ENCODE data around the gene RETREG1. TPM values are rescaled to one million over a fixed set of nuclear protein-coding genes. Genes with fewer than 3 reads are reported as not detected.

The RETREG1 gene
- total RNA-seq, 1 experiment from 2014 or later = 23.7 TPM

DNA sequence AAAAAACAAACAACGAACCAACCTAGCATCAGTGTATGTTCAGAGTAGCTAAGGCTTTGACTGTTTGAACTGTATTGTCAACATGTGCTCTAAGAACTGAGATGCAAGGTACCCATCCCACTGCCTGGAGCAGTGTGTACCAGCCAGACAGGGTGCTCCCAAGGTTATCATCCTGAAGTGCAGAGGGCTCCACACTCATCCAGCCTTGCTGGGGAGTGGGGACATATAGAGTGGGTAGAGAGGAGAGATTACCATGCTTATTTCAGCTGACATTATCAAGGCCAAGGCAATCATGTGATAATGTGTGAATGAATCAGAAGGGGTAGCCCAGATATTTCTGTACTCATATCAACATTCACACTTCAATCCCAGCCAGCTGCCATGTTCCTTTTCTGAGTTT lies 82.5 kb downstream of the RETREG1 start:
- DNase-seq (ENCODE audit: extremely low read depth, low read depth) = no peak

DNA sequence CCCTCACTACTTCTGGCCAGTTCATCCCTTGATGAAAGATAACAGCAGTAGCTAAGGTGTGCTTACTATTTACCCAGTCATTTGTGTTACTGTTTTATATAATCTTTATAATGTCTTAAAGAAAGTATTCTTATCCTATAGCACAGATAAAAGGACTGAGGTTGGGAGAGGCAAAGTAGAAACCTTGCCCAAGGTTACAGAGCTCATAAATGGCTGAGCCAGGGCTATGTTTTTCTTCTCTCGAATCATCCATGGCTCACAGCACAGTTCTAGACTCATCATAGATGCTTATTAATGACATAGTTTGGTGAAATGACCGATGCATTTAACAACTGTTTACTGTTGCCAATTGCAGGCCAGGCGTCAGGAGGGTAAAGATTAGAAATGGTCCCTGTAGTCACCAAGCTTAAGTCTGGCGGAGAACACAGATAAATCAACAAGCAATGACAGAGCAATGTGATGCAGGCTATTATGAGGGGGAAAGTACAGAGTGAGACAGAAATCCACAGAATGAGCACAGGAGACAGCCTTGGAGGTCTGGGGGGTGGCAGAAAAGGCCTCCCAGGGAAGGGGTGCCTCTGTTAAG lies 85.6 kb downstream of the RETREG1 start:
- no peak for DNase-seq (ENCODE audit: extremely low read depth, low read depth)

DNA sequence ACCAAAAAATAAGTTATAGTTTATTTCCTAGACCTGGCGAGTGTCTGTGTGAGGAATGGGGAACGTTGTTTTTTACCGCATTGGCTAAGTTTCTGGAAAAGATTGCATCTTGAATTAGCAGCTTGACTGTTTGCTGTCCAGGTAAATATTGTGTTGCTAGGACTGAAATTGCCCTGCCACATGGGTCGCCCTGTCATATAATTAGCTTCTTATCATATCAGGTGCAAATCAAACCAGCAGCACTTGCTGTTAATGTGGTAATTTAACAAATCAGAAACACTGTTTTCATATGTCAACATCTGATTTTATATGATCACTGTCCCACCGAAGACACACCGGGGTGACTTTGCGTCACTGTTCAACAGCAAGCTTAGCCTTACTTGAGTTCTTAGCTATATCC lies 87.5 kb downstream of the RETREG1 start:
- DNase-seq (ENCODE audit: extremely low read depth, low read depth) = no peak

DNA sequence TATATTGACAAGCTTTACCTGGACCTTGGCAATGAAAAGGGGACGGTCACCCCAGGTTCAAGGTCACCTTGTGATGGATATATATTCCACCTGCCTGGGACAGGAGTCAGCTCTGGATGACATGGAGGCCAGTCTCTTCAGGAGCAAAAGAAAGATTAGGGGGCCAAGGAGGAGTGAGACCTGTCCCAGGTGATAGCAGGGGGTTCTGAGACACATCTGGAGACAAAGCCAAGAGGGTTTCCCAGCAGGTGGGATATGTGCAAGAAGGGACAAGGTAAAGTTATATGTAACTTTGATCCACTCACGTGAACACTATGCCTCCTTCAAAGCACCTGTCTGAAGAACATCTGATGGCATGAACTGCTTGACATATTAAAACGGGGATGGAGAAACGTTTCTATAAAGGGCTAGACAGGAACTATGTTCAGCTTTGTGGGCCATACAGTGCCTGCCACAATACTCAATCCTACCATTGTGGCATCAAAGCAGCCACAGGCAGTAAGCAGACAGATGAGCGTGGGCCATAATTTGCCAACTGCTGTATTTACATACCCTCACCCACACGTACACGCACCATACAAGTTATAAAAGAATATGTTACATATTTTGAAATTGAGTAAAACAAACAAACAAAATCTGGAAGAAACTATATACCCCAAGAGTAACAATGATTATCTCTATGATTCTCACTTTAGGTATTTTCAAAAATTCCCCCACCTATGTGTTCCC lies 88.3 kb downstream of the RETREG1 start:
- no peak for DNase-seq (ENCODE audit: extremely low read depth, low read depth)

DNA sequence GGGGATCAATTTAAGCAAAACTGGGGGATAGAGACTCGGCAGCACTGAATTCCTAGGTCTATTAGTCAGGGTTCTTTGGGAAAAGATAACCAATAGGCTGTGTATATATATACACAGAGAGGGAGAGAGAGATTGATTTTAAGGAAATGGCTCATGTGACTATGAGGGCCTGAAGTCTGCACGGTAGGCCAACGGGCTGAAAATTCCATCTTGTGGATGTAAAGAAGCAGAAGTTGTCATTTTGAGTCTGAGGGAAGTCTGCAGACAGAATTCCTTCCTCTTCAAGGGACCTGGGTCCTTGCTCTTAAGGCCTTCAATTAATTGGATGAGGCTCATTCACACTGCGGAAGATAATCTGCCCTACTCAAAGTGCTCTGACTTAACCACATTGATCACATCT lies 91.1 kb downstream of the RETREG1 start:
- DNase-seq (ENCODE audit: extremely low read depth, low read depth) = no peak

DNA sequence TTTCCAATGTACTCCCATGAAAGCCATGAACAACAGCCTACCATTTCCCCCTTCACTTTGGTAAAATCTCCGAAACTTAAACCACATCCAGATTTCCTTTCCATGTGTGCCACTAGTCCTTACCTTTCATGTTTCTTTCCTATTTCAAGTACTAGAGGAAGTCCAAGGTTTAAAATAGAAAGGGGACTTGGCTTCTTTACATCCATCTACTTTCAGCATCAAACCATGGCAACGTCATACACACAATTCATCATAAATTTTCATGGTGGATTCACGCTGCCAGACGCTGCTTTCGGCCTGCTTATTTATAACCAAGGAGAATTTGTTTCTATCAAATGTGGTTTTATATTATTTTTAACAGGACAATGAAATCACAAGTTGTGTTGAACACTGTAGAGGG lies 92.5 kb downstream of the RETREG1 start:
- no peak for DNase-seq (ENCODE audit: extremely low read depth, low read depth)

DNA sequence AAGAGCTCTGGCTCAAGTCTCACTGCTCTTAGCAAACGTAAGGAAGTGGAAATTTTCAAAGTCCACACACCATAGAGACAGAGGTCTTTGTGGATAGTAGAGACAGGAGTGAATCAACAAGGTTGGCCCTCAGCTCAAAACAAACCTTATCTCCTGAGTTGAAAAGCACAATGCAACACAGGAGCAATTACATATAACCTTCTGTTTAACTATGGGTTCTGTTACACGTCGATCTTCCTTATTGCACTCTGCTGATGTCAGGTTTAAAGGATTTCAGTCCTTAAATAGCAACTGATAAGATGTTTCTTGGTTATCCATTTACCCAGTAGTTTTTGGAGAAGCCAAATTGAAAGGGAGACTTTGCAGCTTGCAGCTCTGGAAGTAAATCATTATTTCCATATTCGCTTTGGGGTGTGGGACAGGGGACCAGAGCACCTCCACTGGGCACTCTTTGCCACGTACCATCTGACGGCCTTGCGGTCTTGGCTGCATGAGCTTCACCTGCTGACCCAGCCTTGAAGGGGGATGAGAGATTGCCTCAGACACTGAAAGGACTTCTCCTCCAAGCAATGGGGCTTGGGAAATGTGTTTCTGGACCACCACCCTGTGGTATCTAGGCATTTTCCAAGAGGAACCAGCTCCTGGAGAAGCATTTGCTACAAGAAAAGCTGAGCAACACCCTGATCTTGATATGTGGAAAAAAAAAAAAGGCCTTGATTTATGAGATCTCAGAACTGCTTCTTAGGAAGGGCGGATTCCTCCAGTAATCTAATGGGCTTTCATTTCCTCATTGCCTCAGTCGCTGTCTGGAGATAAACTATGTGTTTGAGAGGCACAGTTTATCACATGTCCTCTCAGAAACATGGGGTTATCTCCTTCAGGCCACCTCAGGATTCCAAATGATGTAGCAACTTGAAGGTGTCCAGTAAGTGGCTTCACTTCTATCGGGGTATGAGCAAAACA lies 95.0 kb downstream of the RETREG1 start:
- no peak for DNase-seq (ENCODE audit: extremely low read depth, low read depth)

DNA sequence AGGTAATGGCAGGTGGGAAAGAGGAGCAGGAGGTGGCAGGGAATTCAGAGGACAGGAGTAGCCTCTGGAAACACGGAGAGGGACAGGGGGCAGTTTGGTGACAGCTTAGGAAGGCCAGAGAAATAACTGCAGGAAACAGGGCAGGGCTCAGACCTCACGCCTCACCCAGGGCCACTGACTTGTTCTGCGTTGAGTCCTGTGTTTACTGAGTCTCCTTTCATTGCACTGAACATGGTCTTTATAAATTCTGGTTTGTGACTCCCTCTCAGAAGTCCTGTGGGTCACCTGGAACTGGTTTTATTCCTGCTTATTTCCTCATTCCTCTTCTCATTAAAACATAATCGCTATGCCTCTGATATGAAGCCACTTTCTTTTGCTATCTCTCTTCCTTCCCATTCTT lies 96.0 kb downstream of the RETREG1 start:
- DNase-seq (ENCODE audit: extremely low read depth, low read depth) = no peak

DNA sequence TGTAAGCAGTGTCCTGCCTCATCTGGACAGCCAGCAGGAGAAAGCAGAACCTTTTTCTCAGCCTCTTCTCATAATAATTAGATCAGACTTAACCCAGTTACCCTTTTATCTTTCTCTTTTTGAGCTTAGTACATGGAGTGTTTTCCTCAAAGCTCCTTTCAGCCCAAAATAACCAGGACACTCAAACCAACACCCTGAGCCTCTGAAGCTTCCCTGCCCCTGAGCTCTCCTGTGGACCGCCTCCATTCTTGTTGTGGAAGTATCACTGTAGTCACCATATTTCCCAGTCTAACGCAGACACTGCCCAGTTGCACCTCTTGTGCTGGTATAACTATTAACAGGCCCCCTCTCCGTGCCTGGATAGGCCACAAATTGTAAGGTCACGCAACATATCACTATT lies 97.4 kb downstream of the RETREG1 start:
- no peak for DNase-seq (ENCODE audit: extremely low read depth, low read depth)

DNA sequence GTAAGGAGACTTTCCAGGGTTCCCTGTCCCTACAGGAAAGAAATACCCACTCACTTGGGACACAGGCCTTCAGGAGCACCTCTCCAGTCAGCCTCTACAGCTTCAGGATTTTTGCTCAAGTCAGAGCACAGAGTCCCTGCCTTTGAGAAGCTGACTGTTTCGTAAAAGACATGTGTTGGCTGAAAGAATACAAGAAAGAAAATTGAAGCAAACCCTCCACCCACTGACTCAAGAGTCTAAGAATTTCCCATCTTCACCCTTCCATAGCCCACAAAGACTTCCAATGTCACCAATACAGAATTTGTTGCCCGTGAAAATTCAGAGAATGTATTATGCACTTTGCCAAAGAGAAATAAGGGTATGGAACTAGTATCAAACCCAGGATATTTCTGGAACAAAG lies 98.2 kb downstream of the RETREG1 start:
- DNase-seq (ENCODE audit: extremely low read depth, low read depth) = no peak

DNA sequence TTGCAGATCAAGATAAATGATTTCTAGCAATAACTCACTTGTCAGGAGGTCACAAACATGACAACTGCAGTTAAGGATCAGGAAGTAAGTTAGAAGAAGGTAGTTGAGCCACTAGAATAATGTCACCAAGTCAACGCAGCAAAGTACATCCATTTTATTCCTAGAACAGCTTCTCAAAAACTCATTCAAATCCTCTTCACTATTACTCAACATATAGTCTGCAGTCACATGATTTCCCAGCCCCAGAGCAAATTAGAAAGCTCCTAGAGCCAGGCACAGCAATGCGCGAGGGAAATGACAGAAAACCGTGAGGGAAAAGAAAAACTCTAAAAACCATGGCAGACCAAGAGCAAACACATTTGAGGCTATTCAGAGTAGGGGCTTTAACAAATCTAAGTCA lies 101.3 kb downstream of the RETREG1 start:
- no peak for DNase-seq (ENCODE audit: extremely low read depth, low read depth)

DNA sequence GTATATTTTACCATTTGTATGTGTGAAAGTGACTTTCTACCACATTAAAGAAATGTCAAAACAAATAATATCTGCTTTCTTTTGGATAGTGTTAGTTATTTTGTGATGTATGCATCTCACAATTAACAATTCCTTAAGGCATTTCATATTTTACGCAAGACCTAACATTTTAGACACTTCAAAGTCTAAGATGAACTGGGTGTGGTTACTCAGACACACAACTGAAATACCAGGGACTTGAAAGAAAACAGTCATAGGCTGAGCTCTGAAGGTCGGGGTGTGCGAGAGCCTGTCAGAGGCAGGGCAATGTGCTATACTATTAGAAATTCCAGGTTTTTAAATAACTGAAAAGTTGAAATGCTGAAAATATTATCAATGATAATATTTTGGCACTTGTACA lies 106.7 kb downstream of the RETREG1 start:
- DNase-seq (ENCODE audit: extremely low read depth, low read depth) = peak; percentile 62

DNA sequence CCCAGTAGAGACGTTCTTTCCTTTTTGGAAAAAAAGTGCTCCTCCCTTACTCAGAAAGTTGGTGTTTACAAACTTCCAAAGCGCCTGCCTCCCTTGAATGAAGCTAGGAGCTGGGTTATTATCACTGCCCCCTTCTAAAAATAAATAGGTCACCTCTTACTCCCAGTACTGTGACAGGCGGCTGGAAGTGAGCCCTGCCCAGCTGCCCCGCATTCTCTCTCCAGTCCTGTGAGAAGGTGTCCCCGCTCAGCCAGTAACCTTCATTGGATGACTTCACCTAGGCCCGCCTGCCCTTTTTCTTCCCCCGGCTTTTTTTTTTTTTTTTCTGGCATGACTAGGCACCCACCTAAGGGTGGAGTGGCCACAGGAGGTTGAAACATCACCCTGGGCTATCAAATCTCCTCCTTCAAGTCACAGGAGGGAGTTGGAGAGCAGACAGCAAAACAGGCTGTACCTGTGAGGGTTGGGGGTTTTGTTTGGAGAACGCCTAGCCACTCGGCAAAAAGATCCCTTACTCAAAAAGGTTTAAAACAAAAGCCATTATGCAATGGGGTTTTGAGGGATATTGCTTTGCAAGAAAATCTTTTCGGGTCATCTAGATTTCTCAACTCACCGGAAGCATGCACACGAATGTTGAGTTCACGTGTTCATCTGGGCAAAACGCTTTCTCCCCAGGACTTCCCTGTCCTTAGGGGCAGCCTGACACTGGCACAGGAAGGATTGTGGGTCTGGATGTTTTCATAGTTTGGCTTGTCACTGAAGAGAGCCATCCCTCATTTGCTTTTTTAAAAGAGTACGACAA lies 107.9 kb downstream of the RETREG1 start:
- DNase-seq (ENCODE audit: extremely low read depth, low read depth) = peak; percentile 80

DNA sequence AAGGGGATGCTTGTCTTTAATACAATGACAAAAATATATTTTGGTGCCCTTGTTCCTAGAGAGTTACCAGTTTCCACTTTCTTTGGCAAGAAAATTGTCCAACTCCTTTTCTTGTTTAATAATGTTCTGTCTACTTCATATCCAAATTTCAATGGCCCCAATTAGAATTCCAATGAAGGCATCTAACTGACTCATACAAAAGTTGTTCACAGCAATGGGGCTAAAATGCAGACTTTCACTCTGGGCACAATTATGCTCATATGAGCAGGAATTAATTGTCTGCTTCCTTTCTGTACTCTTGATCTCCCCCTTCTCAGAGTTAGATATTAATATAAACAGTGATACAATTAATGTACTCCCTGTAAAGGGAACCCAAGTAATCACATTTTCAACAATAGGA lies 109.1 kb downstream of the RETREG1 start:
- DNase-seq (ENCODE audit: extremely low read depth, low read depth) = no peak

DNA sequence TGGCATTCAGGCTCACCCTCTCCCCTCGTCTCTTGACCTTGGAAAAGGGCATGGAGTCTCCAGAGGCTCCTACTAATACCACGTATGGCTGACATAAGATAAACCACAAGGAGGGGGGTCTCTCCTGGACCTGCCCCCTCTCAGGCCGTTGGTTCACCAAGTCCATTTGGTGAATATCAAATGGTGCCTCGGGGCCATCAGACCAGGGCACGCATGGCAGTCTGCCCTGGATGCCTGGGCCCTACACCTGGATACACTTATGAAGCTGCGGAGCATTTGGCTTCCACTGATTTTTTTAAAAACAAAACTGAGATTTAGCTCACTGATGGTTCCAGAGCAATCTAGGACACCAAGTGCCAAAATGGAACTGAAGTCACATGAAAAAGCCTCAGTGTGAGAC lies 110.9 kb downstream of the RETREG1 start:
- no peak for DNase-seq (ENCODE audit: extremely low read depth, low read depth)

DNA sequence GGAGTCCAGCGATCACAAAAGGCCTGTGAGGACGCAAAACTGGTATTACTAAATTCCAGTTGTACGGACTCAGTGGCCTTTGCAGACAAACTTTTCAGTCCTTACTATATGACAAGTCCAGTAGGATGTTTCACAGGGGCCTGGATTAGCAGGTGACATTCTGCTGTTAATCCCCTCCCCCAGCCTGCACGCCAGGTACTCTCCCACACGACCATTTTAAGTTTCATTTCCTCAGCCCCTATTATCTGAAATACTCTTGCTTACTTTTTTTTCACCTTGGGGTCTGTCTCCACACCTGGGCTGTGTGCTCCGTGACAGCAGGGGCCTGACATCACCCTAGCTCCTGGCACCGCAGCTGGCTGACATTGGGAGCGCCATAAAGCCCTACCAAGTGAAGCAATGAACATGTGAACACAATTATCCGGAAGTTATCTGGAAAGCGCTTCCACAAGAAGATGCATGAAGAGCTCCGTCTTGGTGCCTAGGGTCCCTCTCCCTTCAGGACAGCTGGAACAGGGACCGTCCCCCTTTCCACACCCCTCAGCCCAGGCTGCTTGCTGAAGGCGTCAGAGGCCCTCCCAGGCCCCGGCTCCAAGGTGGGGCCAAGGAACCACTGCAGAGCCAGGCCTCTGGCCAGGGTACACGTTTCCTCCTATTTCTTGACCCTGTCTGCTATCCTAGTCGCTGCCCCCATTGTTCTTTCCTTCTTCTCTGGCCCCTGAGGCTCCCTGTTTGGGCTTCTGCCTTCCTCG lies 111.5 kb downstream of the RETREG1 start:
- DNase-seq (ENCODE audit: extremely low read depth, low read depth) = no peak

DNA sequence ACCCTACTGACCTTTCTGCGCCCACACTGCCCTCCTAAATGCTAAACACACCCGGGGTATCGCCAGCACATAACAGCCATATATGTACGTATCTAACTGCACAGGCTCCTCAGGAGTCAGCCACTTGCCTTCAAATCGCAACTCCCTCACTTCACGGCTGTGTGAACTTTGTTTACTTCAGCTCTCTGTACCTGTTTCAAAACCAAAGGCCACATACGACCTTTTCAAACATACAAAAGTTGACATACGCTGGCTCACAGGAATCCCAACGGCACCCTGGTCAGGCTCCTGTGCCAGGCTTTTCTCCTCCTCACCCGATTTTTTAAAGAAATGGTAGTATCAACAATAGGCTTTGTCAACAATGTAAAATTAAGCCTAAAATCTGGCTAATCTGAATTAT lies 112.2 kb downstream of the RETREG1 start:
- DNase-seq (ENCODE audit: extremely low read depth, low read depth) = no peak

DNA sequence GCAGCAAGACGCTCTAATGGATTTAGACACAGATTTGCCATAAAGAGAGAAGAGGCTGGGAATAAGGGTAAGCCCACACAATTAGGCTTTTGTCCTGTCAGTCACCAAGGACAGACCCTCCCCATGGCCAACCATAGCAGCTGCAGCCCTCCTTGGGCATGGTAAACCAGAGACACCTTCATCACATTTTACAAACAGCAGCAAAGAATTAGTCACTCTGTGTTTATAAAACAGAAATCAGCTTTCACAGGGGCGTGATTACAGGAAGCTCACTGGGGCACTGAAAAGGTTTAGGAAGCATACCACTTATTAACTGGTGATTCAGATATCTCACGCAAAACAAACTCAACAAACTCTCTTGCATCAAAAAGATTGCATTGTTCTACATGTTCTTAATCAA lies 113.9 kb downstream of the RETREG1 start:
- peak; percentile 64 for DNase-seq (ENCODE audit: extremely low read depth, low read depth)

DNA sequence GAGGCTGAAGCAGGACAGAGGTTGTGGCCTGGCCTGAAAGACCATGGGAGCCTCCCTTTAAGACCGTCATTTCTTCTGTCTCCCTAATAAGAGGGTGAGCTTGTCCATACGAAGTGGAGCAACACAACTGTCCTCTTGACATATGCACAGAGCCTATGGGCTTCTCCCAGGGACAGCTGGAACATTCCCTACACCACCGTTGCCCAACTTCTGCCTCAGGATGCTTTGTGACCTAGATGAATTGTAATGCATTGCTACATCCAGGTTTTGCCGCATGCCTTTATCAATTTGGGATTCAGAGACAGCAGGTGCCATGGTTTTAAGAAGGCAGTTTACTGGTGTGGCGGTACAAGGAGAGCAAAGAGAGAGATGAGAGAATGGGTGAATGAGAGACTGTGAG lies 116.8 kb downstream of the RETREG1 start:
- DNase-seq (ENCODE audit: extremely low read depth, low read depth) = no peak

DNA sequence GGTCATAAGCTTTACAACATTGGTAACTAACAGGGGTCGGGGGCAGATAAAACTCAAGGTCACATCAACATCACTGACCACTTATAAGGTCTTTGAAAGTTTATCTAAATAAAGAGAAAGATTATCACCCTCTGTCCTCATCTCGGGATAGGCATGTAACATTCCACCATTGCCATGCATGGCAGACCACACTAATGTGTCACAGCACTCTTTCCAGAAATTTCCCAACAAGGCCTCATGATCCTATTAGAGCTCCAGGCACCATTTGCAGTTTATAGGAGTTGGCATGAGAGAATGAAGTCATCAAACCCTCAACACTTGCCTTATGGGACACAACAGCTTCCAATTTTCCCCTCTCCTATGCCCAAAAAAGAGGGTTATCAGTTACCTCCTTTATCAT lies 119.3 kb downstream of the RETREG1 start:
- no peak for DNase-seq (ENCODE audit: extremely low read depth, low read depth)
